H1 (cell line): ENCODE data around the gene NRSN2. TPM values are rescaled to one million over a fixed set of nuclear protein-coding genes. Genes with fewer than 3 reads are reported as not detected.
A peak's percentile ranks its signal among the peaks of the same experiment; 100 is the strongest.

Experiments
- ASH2L ChIP-seq: fragments of 200-600, 300-600 bp; sonication (generic); IDR thresholded peaks from one replicate; pipeline ENCODE4 v1.7.1; 2017; ENCODE audit warnings: low read length
- BRCA1 ChIP-seq: IDR thresholded peaks from 2 replicates; pipeline ENCODE4 v1.6.1; 2012; ENCODE audit warnings: low read depth, low read length, improper control_type of control experiment
- CTBP2 ChIP-seq: IDR thresholded peaks from 2 replicates; pipeline ENCODE4 v1.7.0; 2011; ENCODE audit warnings: borderline replicate concordance, mild to moderate bottlenecking, moderate library complexity, mixed read lengths, low read length; ENCODE audit not compliant: insufficient read depth, insufficient read length
- EP300 ChIP-seq, 2 experiments: IDR thresholded peaks; 1 replicate in 1 of 2; 2 replicates in 1 of 2; pipeline ENCODE4 v1.6.1; 2011 to 2012; ENCODE audit warnings: low read depth in 2 of 2, low read length in 2 of 2, mild to moderate bottlenecking in 2 of 2, borderline replicate concordance in 1 of 2, inconsistent platforms in 1 of 2, moderate library complexity in 1 of 2
- FOSL1 ChIP-seq: IDR thresholded peaks from 2 replicates; pipeline ENCODE4 v1.6.1; 2011; ENCODE audit warnings: mild to moderate bottlenecking, low read depth, low read length, moderate library complexity; ENCODE audit not compliant: insufficient read depth
- HDAC2 ChIP-seq, 2 experiments: fragments of 300-600 bp in 1 of 2; sonication (generic) in 1 of 2; IDR thresholded peaks; 2 replicates each; pipeline ENCODE4 v1.6.1; 2011 to 2012; ENCODE audit warnings: low read depth in 2 of 2, low read length in 2 of 2, mild to moderate bottlenecking in 2 of 2, moderate library complexity in 2 of 2, borderline replicate concordance in 1 of 2, inconsistent platforms in 1 of 2
- KDM1A ChIP-seq: fragments of 200-600, 300-600 bp; sonication (generic); IDR thresholded peaks from 2 replicates; pipeline ENCODE4 v1.7.1; 2016; ENCODE audit warnings: mild to moderate bottlenecking, low read length, borderline replicate concordance
- KDM4A ChIP-seq: IDR thresholded peaks from one replicate; pipeline ENCODE4 v1.7.1; 2012; ENCODE audit warnings: low read depth, mild to moderate bottlenecking, moderate library complexity, low read length, inconsistent platforms; ENCODE audit not compliant: severe bottlenecking
- KDM5A ChIP-seq: fragments of 200-600 bp; IDR thresholded peaks from 2 replicates; pipeline ENCODE4 v1.7.1; 2012; ENCODE audit warnings: mild to moderate bottlenecking, low read length, inconsistent platforms, mixed read lengths
- NRF1 ChIP-seq: IDR thresholded peaks from 2 replicates; pipeline ENCODE4 v1.6.1; 2011; ENCODE audit warnings: mild to moderate bottlenecking, low read depth, low read length, improper control_type of control experiment
- PHF8 ChIP-seq: fragments of 200-600 bp; sonication (generic); conservative IDR thresholded peaks from 2 replicates; pipeline ENCODE4 v1.7.1; 2012; ENCODE audit warnings: low read depth, mild to moderate bottlenecking, inconsistent platforms, low read length, moderate library complexity
- POLR2A ChIP-seq, 2 experiments: IDR thresholded peaks; 1 replicate in 1 of 2; 2 replicates in 1 of 2; pipeline ENCODE4 v1.6.1; 2011; ENCODE audit warnings: low read depth in 2 of 2, low read length in 2 of 2, mild to moderate bottlenecking in 2 of 2; ENCODE audit errors: control extremely low read depth in 1 of 2
- RXRA ChIP-seq: IDR thresholded peaks from 2 replicates; pipeline ENCODE4 v1.6.1; 2011; ENCODE audit warnings: low read depth, mild to moderate bottlenecking, low read length, moderate library complexity; ENCODE audit not compliant: insufficient read depth
- SUZ12 ChIP-seq: fragments of 200-600 bp; sonication (generic); IDR thresholded peaks from 2 replicates; pipeline ENCODE4 v1.6.1; 2012; ENCODE audit warnings: mild to moderate bottlenecking, inconsistent platforms, low read length, moderate library complexity, mixed read lengths
- TAF1 ChIP-seq: IDR thresholded peaks from 2 replicates; pipeline ENCODE4 v1.6.1; 2011; ENCODE audit warnings: mild to moderate bottlenecking, low read depth, low read length
- TAF7 ChIP-seq: optimal IDR thresholded peaks from 2 replicates; pipeline ENCODE3; 2011; ENCODE audit warnings: low read depth, mild to moderate bottlenecking, inconsistent platforms, low read length, moderate library complexity, borderline replicate concordance
- YY1 ChIP-seq: IDR thresholded peaks from 2 replicates; pipeline ENCODE4 v1.6.1; 2011; ENCODE audit warnings: low read depth, mild to moderate bottlenecking, low read length
- polyA plus RNA-seq, 7 experiments: library from polyadenylated mRNA; depleted of rRNA in 3 of 7; stranded (reverse) in 5 of 7; unstranded in 2 of 7; fragments of >200 nt in 5 of 7; fragments of 200-250 nt in 2 of 7; gene quantifications; 1 replicate in 5 of 7; 2 replicates in 1 of 7; 4 replicates in 1 of 7; pipeline versions ENCODE4 v1.2.1 to v1.2.3, GENCODE V29; 2011 to 2013; ENCODE audit warnings: missing spikeins in 2 of 7, mixed read lengths in 2 of 7
- total RNA-seq: library from RNA; stranded (reverse); fragmentation: NEBNext Ultra II Directional; extraction: Animal tissue kit (Norgen Biotek cat#: 25700); gene quantifications from 2 replicates; pipeline ENCODE4 v1.2.1, GENCODE V29; 2021
- TF ChIP-seq, protein P1 (sequence below): IDR thresholded peaks from 2 replicates; pipeline ENCODE4 v1.6.1; 2012; ENCODE audit warnings: inconsistent platforms
- TF ChIP-seq, protein P2 (sequence below): IDR thresholded peaks from 2 replicates; pipeline ENCODE4 v1.6.1; 2011; ENCODE audit warnings: low read length, improper control_type of control experiment
- TF ChIP-seq, protein P3 (sequence below): IDR thresholded peaks from 2 replicates; pipeline ENCODE4 v1.6.1; 2012; ENCODE audit warnings: low read length, inconsistent platforms

NRSN2 gene
- total and polyA plus RNA-seq, 2 of the 8 experiments (the other 6 are each of a cell fraction or from before 2014, with no cell fraction given) = 19.4 to 33.3 TPM

DNA sequence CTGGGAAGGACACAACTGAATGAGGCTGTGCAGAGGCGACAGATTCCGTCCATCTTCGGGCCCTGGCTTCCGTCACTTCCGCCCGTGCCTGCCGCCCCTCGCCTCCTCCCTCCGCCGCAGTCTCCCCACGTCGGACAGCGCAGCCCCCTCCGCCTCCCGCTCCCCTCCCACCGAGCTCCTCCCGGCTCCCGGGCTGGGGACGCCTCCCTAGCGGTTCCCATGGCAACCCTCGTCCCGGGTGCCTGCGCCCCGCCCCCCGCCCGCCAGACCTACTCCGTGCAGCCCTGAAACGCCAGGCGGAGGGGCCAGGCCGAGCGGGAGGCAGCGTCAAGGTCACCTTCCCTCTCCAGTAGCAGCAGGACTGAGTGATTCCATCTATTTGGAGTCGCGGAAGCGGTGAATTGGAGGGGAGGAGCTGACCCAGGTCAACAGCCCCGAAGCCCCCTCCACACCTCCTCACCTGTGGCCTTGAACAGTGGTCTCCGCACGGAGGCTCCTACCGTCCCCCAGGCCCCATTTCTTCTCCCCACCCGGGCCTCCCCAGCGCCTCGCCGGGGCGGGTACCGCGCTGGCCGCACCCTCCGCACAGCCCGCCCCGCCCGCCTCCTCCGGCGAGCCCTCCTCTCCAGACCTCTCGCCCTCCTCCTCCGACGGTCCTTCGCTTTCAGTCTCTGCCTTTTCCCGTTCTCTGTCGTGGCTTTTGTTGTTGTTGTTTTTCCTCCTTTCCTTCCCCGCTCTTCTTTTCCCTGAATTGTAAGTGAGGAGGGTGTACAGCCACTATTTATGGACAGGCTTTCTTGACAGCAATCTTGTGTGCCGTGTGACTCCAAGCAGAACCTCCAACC, 951 bp downstream of the NRSN2 start (continued):
- TF ChIP-seq HDAC2 (IDR thresholded peaks at IDR 0.05; ENCODE audit: borderline replicate concordance in 1 of 2, low read depth in 2 of 2, low read length in 2 of 2) = no peak; a peak in 1 of 4 replicates
- peak; percentile 73 for TF ChIP-seq ASH2L
- TF ChIP-seq, protein P1, sequence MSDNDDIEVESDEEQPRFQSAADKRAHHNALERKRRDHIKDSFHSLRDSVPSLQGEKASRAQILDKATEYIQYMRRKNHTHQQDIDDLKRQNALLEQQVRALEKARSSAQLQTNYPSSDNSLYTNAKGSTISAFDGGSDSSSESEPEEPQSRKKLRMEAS = peak; percentile 33; the same call in 1 of the 2 replicates
- TF ChIP-seq, protein P2, sequence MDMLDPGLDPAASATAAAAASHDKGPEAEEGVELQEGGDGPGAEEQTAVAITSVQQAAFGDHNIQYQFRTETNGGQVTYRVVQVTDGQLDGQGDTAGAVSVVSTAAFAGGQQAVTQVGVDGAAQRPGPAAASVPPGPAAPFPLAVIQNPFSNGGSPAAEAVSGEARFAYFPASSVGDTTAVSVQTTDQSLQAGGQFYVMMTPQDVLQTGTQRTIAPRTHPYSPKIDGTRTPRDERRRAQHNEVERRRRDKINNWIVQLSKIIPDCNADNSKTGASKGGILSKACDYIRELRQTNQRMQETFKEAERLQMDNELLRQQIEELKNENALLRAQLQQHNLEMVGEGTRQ = no peak
- TF ChIP-seq, protein P3, sequence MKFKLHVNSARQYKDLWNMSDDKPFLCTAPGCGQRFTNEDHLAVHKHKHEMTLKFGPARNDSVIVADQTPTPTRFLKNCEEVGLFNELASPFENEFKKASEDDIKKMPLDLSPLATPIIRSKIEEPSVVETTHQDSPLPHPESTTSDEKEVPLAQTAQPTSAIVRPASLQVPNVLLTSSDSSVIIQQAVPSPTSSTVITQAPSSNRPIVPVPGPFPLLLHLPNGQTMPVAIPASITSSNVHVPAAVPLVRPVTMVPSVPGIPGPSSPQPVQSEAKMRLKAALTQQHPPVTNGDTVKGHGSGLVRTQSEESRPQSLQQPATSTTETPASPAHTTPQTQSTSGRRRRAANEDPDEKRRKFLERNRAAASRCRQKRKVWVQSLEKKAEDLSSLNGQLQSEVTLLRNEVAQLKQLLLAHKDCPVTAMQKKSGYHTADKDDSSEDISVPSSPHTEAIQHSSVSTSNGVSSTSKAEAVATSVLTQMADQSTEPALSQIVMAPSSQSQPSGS = no peak
- no peak for TF ChIP-seq KDM5A
- TF ChIP-seq KDM1A = no peak
- TF ChIP-seq EP300 (IDR thresholded peaks at IDR 0.05; ENCODE audit: borderline replicate concordance in 1 of 2, low read depth in 2 of 2, low read length in 2 of 2) = peak in 1 of 2 experiments; percentile 65; a peak in 1 of 3 replicates
- TF ChIP-seq YY1 = no peak; the same call in 1 of the 2 replicates
- no peak for TF ChIP-seq NRF1
- peak; percentile 48 for TF ChIP-seq KDM4A
- TF ChIP-seq RXRA = no peak
- TF ChIP-seq BRCA1 = no peak
- no peak for TF ChIP-seq FOSL1
- peak; percentile 32 to 76 for TF ChIP-seq POLR2A (IDR thresholded peaks at IDR 0.05; ENCODE audit: control extremely low read depth in 1 of 2, low read depth in 2 of 2, low read length in 2 of 2)
- TF ChIP-seq TAF1 = peak; percentile 77; the same call in 1 of the 2 replicates
- TF ChIP-seq SUZ12 = no peak
- TF ChIP-seq CTBP2 = no peak
- peak; percentile 64 for TF ChIP-seq PHF8
- TF ChIP-seq TAF7 = no peak
